OCI-LY3 (cell line): ENCODE data around the gene GPC4.

Experiments
- H2AFZ ChIP-seq: fragments of 200-600, 300-600 bp; shearing (Covaris generic); 2 replicates; pipeline ENCODE4 v1.6.0; 2014; ENCODE audit warnings: antibody characterized with exemption, low read depth, low read length
- H3K27ac ChIP-seq: fragments of 200-600, 300-600 bp; sonication (generic); 2 replicates; pipeline ENCODE4 v1.5.1; 2014; ENCODE audit warnings: mild to moderate bottlenecking, low read length, moderate library complexity, mixed read lengths
- H3K27me3 ChIP-seq: fragments of 200-600, 300-600 bp; sonication (generic); 2 replicates; pipeline ENCODE4 v1.6.1; 2014; ENCODE audit warnings: low read depth, low read length, mixed read lengths
- H3K36me3 ChIP-seq: fragments of 200-600, 300-600 bp; sonication (generic); replicated peaks from 2 replicates; pipeline ENCODE3; 2014; ENCODE audit warnings: low read depth, low read length, mixed read lengths
- H3K4me1 ChIP-seq: fragments of 300-600, 200-600 bp; sonication (generic); 2 replicates; pipeline ENCODE4 v1.6.1; 2014; ENCODE audit warnings: low read length, mixed read lengths
- H3K4me2 ChIP-seq: fragments of 200-600, 300-600 bp; sonication (generic); 2 replicates; pipeline ENCODE4 v1.6.1; 2014; ENCODE audit warnings: low read length, mixed read lengths
- H3K4me3 ChIP-seq: fragments of 300-600, 200-600 bp; sonication (generic); 2 replicates; pipeline ENCODE4 v1.5.1; 2014; ENCODE audit warnings: antibody characterized with exemption, mild to moderate bottlenecking, low read length, moderate library complexity
- H3K79me2 ChIP-seq: fragments of 300-600, 200-600 bp; shearing (Covaris generic); 2 replicates; pipeline ENCODE4 v1.6.1; 2014; ENCODE audit warnings: mild to moderate bottlenecking, low read length, mixed read lengths
- H3K9ac ChIP-seq: fragments of 300-600, 200-600 bp; shearing (Covaris generic); 2 replicates; pipeline ENCODE4 v1.6.0; 2014; ENCODE audit warnings: mild to moderate bottlenecking, low read length, moderate library complexity
- H3K9me3 ChIP-seq: fragments of 200-600, 300-600 bp; shearing (Covaris generic); 2 replicates; pipeline ENCODE4 v1.6.1; 2014; ENCODE audit warnings: low read length, mixed read lengths; ENCODE audit not compliant: insufficient read depth
- H4K20me1 ChIP-seq: fragments of 200-600, 300-600 bp; sonication (generic); 2 replicates; pipeline ENCODE4 v1.6.1; 2016; ENCODE audit warnings: low read length, mixed read lengths; ENCODE audit not compliant: insufficient read depth
- CTCF ChIP-seq: fragments of 200-600, 300-600 bp; sonication (generic); IDR thresholded peaks from 2 replicates; pipeline ENCODE4 v1.5.1; 2014; ENCODE audit warnings: antibody characterized with exemption, low read length, low read depth
- EZH2phosphoT487 ChIP-seq: fragments of 200-600 bp; shearing (Covaris generic); IDR thresholded peaks from 2 replicates; pipeline ENCODE4 v1.6.1; 2018; ENCODE audit warnings: antibody characterized with exemption, mixed run types, low read depth

GPC4 gene

GRCh38 chrX:133346026-133346425 lies 69.3 kb downstream of the GPC4 start:
- Histone ChIP-seq H3K9ac (no peak overlapping the region), H2AFZ (no peak overlapping the region), H3K4me3 (no peak overlapping the region), H4K20me1 (no peaks in the 10 kb centered on the region), H3K36me3 (no peaks in the 10 kb centered on the region), H3K4me1 (no peaks in the 10 kb centered on the region), H3K79me2 (no peaks in the 10 kb centered on the region), H3K4me2 (no peak overlapping the region), H3K9me3 (no peaks in the 10 kb centered on the region), H3K27ac (no peak overlapping the region), H3K27me3 (no peaks in the 10 kb centered on the region)
- TF ChIP-seq EZH2phosphoT487, result no peak

DNA sequence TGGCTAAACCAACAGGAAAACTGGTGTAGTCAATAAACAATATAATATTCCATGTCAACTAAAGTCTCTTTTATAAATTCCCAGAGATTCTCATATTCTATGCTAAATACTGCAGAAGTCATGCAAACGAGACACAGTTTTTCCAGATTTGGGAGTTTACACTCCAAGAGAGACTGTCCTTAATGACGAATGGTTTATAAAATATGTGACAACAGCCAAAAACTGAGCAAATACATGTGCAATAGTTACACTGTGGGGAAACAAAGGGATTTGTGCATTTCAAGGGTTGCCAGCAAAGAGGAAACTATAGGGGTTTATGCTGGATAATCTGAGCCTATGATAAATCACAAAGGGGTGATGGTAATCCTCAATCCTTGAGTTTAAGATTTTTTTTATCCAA lies 75.7 kb downstream of the GPC4 start:
- no peaks in the 10 kb centered on the region for H3K27me3 ChIP-seq
- TF ChIP-seq CTCF, result no peak
- no peak for TF ChIP-seq EZH2phosphoT487
- H3K9ac ChIP-seq, result no peak overlapping the region

GRCh38 chrX:133337250-133337649 lies 78.0 kb downstream of the GPC4 start:
- no peaks in the 10 kb centered on the region for H3K4me1 ChIP-seq
- H3K4me3 ChIP-seq, result no peak overlapping the region
- H3K27ac ChIP-seq, result no peak overlapping the region
- H4K20me1 ChIP-seq, result no peaks in the 10 kb centered on the region
- TF ChIP-seq CTCF (no peak), EZH2phosphoT487 (no peak)
- H3K27me3 ChIP-seq, result no peaks in the 10 kb centered on the region
- no peaks in the 10 kb centered on the region for H3K9me3 ChIP-seq
- H2AFZ ChIP-seq, result no peak overlapping the region
- no peaks in the 10 kb centered on the region for H3K36me3 ChIP-seq
- no peaks in the 10 kb centered on the region for H3K79me2 ChIP-seq
- H3K9ac ChIP-seq, result no peak overlapping the region
- no peak overlapping the region for H3K4me2 ChIP-seq

More for the DNA sequence above, 75.7 kb downstream of the GPC4 start:
- Histone ChIP-seq H3K9me3 (no peaks in the 10 kb centered on the region), H3K36me3 (no peaks in the 10 kb centered on the region), H3K79me2 (no peaks in the 10 kb centered on the region), H2AFZ (no peak overlapping the region), H4K20me1 (no peaks in the 10 kb centered on the region), H3K4me1 (no peaks in the 10 kb centered on the region), H3K4me2 (no peak overlapping the region), H3K27ac (no peak overlapping the region), H3K4me3 (no peak overlapping the region)

DNA sequence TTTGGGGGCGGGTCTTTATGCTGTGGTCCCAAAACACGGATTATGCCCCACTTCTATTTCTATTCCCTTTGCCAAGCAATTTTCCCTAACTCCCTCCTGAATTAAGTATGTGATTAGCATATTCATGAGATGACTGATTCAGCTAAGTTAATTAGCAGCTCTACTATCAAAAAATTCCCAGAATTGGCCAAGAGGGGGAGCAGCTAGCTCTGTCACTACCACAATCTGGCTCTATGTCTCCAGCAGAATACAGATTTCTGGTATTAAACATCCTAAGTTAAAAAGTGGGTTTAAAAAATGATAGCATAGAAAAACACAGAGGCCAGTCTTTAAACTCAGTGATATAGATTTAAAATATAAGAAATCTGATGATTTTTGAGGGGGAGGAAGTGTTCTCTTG lies 80.3 kb downstream of the GPC4 start:
- H3K4me2 ChIP-seq, result no peak overlapping the region
- TF ChIP-seq CTCF (peak; percentile 52), EZH2phosphoT487 (no peak)
- no peak overlapping the region for H3K9ac ChIP-seq
- no peak overlapping the region for H3K27ac ChIP-seq
- H3K4me1 ChIP-seq, result no peaks in the 10 kb centered on the region
- H3K4me3 ChIP-seq, result no peak overlapping the region
- H4K20me1 ChIP-seq, result no peaks in the 10 kb centered on the region
- no peak overlapping the region for H2AFZ ChIP-seq
- no peaks in the 10 kb centered on the region for H3K9me3 ChIP-seq
- no peaks in the 10 kb centered on the region for H3K36me3 ChIP-seq
- no peaks in the 10 kb centered on the region for H3K27me3 ChIP-seq
- no peaks in the 10 kb centered on the region for H3K79me2 ChIP-seq
